ENCODE results near the gene MAP1LC3B.

Gene MAP1LC3B

DNA sequence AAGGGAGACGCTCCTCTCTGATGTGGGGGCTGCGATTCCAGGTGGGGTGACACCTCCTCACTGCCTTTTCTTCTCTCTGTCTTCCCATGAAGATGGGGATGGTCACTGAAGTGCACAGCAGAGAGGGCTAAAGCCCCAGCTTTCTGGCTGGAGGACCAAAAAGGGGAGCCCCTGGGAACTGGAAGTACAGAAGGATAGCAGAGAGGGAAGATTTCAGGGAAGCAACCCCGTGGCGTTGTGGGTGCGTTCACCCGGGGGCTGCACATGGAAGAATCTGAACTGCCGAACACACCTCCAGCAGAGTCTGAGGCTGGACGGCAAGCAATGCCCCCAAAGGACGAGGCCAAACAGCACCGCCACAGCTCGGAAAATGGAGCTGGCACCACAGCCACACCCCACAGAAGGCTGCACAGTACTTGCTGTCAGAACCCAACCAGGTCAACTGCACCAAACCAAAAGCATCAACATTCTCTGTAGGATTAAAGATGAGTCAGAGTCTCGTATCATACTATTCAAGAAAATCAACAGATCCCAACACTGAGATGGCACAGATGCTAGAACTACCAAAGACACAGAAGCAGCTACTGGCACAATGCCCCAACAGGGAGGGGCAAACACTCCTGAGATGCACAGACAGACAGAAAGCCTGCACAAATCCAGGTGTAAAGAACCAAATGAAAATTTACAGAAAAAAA, 49.9 kb downstream of the MAP1LC3B start:
- H3K4me1 ChIP-seq (ENCODE audit: control insufficient read depth, insufficient read depth, low read length), result no peaks in the 10 kb centered on the region
- H3K4me3 ChIP-seq (ENCODE audit: low read depth, low read length), result no peak overlapping the region
- H3K9me3 ChIP-seq (ENCODE audit: control insufficient read depth, insufficient read depth, low read depth, low read length), result no peaks in the 10 kb centered on the region
- no peak overlapping the region for H3K27ac ChIP-seq (ENCODE audit: extremely low read depth, low read depth, low read length)
- peaks cover 11 to 28% of the 10 kb centered on the region in 2 experiments for H3K36me3 ChIP-seq (ENCODE audit: control insufficient read depth in 2 of 2, insufficient read depth in 1 of 2, low read length in 2 of 2)
- CTCF ChIA-PET, result no interaction called here
- no peak for TF ChIP-seq ZNF292 (tag by site-specific recombination; IDR thresholded peaks at IDR 0.05; ENCODE audit: borderline replicate concordance, low read depth)
- TF ChIP-seq ZNF37A (tag by site-specific recombination; IDR thresholded peaks at IDR 0.05), result no peak
- TF ChIP-seq GLI4 (tag by site-specific recombination; IDR thresholded peaks at IDR 0.05), result no peak
- TF ChIP-seq, protein P1, sequence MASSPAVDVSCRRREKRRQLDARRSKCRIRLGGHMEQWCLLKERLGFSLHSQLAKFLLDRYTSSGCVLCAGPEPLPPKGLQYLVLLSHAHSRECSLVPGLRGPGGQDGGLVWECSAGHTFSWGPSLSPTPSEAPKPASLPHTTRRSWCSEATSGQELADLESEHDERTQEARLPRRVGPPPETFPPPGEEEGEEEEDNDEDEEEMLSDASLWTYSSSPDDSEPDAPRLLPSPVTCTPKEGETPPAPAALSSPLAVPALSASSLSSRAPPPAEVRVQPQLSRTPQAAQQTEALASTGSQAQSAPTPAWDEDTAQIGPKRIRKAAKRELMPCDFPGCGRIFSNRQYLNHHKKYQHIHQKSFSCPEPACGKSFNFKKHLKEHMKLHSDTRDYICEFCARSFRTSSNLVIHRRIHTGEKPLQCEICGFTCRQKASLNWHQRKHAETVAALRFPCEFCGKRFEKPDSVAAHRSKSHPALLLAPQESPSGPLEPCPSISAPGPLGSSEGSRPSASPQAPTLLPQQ (tag by site-specific recombination; IDR thresholded peaks at IDR 0.05), result no peak
- TF ChIP-seq HOXD13 (CRISPR knock-in tag; IDR thresholded peaks at IDR 0.05; ENCODE audit: borderline replicate concordance), result no peak
- TF ChIP-seq, protein P2, sequence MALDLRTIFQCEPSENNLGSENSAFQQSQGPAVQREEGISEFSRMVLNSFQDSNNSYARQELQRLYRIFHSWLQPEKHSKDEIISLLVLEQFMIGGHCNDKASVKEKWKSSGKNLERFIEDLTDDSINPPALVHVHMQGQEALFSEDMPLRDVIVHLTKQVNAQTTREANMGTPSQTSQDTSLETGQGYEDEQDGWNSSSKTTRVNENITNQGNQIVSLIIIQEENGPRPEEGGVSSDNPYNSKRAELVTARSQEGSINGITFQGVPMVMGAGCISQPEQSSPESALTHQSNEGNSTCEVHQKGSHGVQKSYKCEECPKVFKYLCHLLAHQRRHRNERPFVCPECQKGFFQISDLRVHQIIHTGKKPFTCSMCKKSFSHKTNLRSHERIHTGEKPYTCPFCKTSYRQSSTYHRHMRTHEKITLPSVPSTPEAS (tag by site-specific recombination; IDR thresholded peaks at IDR 0.05), result no peak
- TF ChIP-seq, protein P3, sequence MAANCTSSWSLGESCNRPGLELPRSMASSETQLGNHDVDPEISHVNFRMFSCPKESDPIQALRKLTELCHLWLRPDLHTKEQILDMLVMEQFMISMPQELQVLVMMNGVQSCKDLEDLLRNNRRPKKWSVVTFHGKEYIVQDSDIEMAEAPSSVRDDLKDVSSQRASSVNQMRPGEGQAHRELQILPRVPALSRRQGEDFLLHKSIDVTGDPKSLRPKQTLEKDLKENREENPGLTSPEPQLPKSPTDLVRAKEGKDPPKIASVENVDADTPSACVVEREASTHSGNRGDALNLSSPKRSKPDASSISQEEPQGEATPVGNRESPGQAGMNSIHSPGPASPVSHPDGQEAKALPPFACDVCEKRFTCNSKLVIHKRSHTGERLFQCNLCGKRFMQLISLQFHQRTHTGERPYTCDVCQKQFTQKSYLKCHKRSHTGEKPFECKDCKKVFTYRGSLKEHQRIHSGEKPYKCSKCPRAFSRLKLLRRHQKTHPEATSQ (tag by site-specific recombination; IDR thresholded peaks at IDR 0.05), result no peak
- no peak for TF ChIP-seq ZNF248 (tag by site-specific recombination; IDR thresholded peaks at IDR 0.05)
- no peak for TF ChIP-seq ZNF114 (tag by site-specific recombination; IDR thresholded peaks at IDR 0.05)
- no peak for TF ChIP-seq ZNF544 (tag by site-specific recombination; IDR thresholded peaks at IDR 0.05)
- TF ChIP-seq ZNF426 (tag by site-specific recombination; IDR thresholded peaks at IDR 0.05), result no peak
- TF ChIP-seq, protein P4, sequence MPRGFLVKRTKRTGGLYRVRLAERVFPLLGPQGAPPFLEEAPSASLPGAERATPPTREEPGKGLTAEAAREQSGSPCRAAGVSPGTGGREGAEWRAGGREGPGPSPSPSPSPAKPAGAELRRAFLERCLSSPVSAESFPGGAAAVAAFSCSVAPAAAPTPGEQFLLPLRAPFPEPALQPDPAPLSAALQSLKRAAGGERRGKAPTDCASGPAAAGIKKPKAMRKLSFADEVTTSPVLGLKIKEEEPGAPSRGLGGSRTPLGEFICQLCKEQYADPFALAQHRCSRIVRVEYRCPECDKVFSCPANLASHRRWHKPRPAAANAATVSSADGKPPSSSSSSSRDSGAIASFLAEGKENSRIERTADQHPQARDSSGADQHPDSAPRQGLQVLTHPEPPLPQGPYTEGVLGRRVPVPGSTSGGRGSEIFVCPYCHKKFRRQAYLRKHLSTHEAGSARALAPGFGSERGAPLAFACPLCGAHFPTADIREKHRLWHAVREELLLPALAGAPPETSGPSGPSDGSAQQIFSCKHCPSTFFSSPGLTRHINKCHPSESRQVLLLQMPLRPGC (tag by site-specific recombination; IDR thresholded peaks at IDR 0.05), result no peak
- no peak for TF ChIP-seq ZNF354C (tag by site-specific recombination; IDR thresholded peaks at IDR 0.05; ENCODE audit: borderline replicate concordance, low read depth)
- TF ChIP-seq ZNF132 (tag by site-specific recombination; IDR thresholded peaks at IDR 0.05; ENCODE audit: borderline replicate concordance), result no peak
- POLR2A ChIA-PET, result no interaction called here

DNA sequence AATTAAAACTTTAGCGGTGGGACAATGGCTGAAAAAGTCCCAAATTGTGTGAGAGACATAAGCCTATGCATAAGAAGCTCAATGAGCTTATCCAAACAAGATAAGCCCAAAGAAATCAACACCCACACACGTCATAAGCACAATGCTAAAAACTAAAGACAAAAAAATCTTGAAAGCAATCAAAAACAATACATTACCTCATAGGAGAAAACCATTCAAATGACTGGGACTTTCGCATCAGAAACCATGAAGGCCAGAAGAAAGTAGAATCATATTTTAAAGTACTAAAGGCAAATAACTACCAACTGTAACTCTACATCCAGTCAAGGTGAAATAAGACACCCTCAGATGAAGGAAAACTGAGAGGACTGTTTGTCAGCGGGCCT, 50.4 kb downstream of the MAP1LC3B start:
- ChIA-PET POLR2A (no interaction called here), CTCF (interaction anchor here (0.6 kb wide), 1 partner anchor 36 kb away, joined by 6 read pairs; no protein-coding TSS in a partner anchor)
- Histone ChIP-seq H3K36me3 (ENCODE audit: control insufficient read depth in 2 of 2, insufficient read depth in 1 of 2, low read length in 2 of 2) (peaks cover 11 to 33% of the 10 kb centered on the region in 2 experiments), H3K9me3 (ENCODE audit: control insufficient read depth, insufficient read depth, low read depth, low read length) (no peaks in the 10 kb centered on the region), H3K27ac (ENCODE audit: extremely low read depth, low read depth, low read length) (no peak overlapping the region), H3K4me3 (ENCODE audit: low read depth, low read length) (no peak overlapping the region), H3K4me1 (ENCODE audit: control insufficient read depth, insufficient read depth, low read length) (no peaks in the 10 kb centered on the region)
- TF ChIP-seq ZNF311 (tag by site-specific recombination; IDR thresholded peaks at IDR 0.05; ENCODE audit: borderline replicate concordance) (no peak), PRDM1 (tag by site-specific recombination; IDR thresholded peaks at IDR 0.05) (0 out of 2 replicates have a peak, but pooled peaks have one; percentile 37), ZNF701 (tag by site-specific recombination; IDR thresholded peaks at IDR 0.05) (no peak), ZNF654 (tag by site-specific recombination; IDR thresholded peaks at IDR 0.05; ENCODE audit: low read depth) (no peak), GLI4 (tag by site-specific recombination; IDR thresholded peaks at IDR 0.05) (no peak)
